HG03469 (cell line): ENCODE data around the gene PROX1.

Source experiments
- ATAC-seq: cut with Tn5 transposase; IDR thresholded peaks from one replicate; pipeline ENCODE4 v1.9.1; 2021; ENCODE audit warnings: mild to moderate bottlenecking, moderate library complexity, moderate number of reproducible peaks; ENCODE audit not compliant: unreplicated experiment

PROX1 gene

GRCh38 chr1:213979751-213980586 is 7.8 kb upstream of the PROX1 start:
- no peak for ATAC-seq

GRCh38 chr1:213980906-213981305 is 6.9 kb upstream of the PROX1 start:
- no peak for ATAC-seq

- no peak for ATAC-seq
Observed at GRCh38 chr1:213982289-213982671, 5.5 kb upstream of the PROX1 start.

- ATAC-seq = no peak
Observed at GRCh38 chr1:213982672-213983492, 4.9 kb upstream of the PROX1 start.

- ATAC-seq = no peak
Observed at GRCh38 chr1:213983493-213984386, 4.0 kb upstream of the PROX1 start.

DNA sequence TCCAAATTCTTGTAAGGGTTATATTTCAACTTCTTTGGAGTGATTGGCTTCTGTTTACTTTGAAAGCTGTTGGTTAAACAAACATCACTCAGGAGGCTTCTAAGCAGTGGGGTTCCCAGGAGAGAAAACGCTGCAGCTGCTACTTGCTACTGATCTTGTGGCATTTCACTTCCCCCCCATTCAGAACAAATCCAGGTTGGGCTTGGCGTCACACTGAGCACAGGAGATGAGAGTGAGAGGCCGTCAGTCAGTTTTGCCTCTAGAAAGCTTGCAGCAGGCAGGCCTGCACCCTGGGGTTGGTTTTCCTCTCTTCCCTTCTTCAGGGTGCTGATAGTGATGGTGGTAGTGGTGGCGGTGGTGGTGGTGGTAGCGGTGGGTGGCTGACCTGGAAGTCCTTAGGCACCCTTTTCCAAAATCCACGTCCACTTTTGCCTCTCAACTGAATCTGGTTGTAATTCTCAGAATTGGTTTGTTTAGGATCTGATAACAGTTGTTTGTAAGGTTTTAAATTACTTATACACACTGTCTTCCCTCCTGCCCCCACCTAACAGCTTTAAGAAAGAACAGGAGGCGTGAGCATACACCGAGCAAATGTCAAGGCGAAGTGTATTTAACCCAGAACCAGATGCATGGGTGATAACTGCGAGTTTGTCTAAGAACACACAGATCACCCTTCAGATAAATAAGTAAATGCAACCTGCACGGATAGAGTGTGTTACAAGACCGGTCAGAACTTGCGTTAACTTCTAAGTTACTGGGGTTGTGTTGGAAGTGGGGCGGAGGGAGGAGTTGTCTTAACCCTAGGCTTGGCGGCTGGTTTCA is 3.2 kb upstream of the PROX1 start:
- ATAC-seq = no peak

- no peak for ATAC-seq
Observed at GRCh38 chr1:213985209-213986019, 2.4 kb upstream of the PROX1 start.

GRCh38 chr1:213986020-213986924 is 1.5 kb upstream of the PROX1 start:
- ATAC-seq = no peak

DNA sequence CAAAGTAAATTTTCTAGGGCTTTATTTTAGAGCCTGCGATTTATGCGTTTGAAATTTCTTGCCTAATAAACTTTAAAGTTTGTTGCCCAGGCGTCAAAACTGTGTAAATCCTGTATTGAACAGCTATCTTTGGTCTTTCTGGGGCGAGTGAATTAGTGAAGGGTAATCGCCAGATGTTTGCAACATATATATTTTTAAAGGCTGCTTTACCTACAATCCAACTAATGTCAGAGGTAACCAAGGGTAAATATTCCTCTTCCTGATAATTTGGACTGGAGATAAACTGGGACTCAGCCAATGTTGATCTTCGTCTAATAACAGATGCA is 885 bp upstream of the PROX1 start:
- ATAC-seq = no peak

DNA sequence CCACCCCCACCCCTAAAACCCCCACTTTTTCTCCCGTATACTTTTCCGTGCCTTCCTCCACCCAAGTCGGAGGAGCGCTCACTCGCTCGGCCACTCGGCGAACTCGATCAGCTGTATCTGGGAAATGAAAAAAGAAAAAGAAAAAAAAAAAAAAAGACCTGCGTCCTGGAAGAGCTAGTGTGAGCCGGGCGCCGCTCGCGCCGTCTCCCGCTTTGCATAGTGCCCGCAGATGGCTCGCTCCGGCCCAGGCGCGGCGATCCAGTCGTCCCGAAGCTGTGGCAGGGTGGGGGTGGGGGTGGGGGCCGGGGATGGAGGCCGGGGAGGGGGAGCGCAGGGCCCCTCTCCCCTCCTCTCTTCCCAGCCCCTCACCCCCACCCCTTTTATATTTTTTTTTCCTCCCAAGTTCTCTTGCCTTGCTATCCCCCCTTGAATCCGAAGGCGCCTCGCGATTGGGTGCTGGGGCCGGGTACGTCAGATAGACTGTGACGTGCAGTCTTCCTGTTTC is 299 bp upstream of the PROX1 start:
- ATAC-seq = peak; percentile 35

- ATAC-seq = no peak
Observed at GRCh38 chr1:213988507-213989001, 781 bp downstream of the PROX1 start.

DNA sequence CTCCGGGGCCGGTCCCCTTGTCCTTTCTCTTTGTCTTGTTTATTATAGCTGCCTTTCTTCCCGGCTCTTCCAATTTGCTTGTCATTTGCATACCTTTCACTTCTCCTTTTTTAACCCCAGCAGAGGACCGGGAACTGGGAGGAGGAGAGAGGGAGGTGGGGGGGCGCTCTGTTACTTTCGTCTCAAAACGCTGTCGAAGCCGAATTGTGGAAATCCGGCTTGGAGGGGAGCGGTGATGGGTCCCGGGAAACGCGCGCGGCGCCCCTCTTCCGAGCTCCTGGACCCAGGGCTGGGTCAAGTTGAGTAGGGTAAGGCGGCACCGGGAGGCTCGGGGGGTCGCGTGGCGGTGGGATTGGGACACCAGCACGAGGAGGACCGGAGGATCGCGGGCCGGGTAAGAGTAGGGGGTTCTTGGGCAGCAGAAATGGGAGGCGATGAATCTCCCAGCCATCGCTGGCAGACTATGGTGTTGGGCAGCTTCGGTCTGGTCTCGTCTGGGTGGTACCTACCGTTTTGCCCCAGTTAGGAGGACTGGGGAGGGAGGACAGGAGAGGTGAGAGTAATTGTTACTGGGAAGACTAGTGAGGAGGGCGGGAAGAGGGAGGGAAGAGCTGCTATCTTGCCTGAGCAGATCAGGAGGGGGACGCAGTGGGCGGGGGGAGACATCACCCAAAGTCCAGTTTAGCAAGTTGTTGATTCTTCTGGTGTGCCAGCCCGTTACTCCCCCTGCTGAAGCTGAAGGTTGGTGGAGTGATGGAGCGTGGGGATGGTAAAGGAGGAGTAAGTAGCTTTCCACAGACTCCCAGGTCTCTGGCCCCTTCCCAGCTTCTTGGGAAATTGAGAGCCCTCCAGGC is 1.5 kb downstream of the PROX1 start:
- no peak for ATAC-seq

- no peak for ATAC-seq
Observed at GRCh38 chr1:213993929-213994328, 6.2 kb downstream of the PROX1 start.

DNA sequence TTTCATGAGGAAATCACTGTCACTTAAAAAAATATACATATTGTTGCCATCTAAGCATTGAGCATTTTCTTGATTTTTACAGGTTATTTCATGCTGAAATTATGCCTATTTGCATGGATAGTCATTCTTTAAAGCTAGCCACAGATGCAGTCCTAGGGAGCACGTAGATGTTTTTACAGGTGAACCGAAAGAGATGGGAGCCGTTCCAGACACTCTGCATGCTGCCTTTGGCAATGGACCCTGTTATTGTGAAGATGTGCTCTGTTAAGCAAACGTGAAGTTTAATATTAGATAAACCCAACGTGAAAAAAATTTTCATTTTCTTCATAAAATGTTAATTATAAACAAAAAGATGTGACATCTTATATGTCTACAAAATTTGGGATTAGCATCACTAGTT is 7.1 kb downstream of the PROX1 start:
- no peak for ATAC-seq

GRCh38 chr1:213995603-213996002 is 7.8 kb downstream of the PROX1 start:
- no peak for ATAC-seq

DNA sequence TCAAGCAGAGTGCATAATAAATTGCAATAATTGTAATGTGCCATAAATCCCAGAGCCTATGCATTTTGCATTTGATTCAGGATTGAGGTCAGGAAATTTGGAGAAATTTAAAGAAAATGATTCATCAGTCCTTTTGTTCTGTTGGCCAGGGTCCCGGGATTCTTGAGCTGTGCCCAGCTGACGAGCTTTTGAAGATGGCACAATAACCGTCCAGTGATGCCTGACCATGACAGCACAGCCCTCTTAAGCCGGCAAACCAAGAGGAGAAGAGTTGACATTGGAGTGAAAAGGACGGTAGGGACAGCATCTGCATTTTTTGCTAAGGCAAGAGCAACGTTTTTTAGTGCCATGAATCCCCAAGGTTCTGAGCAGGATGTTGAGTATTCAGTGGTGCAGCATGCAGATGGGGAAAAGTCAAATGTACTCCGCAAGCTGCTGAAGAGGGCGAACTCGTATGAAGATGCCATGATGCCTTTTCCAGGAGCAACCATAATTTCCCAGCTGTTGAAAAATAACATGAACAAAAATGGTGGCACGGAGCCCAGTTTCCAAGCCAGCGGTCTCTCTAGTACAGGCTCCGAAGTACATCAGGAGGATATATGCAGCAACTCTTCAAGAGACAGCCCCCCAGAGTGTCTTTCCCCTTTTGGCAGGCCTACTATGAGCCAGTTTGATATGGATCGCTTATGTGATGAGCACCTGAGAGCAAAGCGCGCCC is 8.7 kb downstream of the PROX1 start:
- no peak for ATAC-seq
